GM12872 (cell line): ENCODE measurements around the gene CELF2.

Experiments used
- CTCF ChIP-seq: IDR thresholded peaks from 3 replicates; pipeline ENCODE4 v1.5.1; 2011; ENCODE audit warnings: low read depth, mild to moderate bottlenecking, low read length, moderate library complexity; ENCODE audit not compliant: insufficient read depth

Gene CELF2

GRCh38 chr10:10993785-10994184, 23.9 kb upstream of the CELF2 start:
- TF ChIP-seq CTCF: no peak

DNA sequence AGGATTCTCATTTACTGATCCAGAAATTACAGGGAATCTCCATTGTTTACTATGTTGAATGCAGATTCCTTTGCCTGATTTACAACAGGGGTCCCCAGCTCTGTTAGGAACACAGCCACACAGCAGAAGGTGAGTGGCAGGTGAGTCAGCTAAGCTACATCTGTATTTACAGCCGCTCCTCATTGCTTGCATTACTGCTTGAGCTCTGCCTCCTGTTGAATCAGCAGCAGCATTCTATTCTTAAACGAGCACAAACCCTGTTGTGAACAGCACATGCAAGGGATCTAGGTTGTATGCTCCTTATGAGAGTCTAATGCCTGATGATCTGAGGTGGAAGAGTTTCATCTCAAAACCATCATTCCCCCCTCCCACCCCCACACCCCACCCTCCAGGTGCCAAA, 23.3 kb upstream of the CELF2 start:
- no peak for TF ChIP-seq CTCF

DNA sequence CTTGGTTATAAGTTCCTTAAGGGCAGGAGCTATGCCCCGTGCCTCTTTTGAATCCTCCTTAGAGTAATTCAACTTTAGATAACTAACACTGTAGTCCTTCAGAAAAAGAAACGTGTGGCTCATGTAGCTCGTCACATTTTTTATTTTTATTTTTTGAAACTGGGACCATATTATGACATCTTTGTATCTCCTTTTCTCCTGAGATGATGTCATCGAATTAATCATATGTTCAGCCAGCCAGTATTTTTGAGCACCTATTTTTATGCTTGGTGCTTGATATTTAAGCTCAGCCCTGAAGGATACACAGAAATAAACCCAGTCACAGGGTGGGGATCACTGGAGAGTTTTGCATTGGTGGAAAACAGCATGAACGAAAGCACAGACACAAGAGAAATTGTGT, 22.6 kb upstream of the CELF2 start:
- no peak for TF ChIP-seq CTCF

- no peak for TF ChIP-seq CTCF
These were observed 20.6 kb upstream of the CELF2 start for GRCh38 chr10:10996966-10997620.

DNA sequence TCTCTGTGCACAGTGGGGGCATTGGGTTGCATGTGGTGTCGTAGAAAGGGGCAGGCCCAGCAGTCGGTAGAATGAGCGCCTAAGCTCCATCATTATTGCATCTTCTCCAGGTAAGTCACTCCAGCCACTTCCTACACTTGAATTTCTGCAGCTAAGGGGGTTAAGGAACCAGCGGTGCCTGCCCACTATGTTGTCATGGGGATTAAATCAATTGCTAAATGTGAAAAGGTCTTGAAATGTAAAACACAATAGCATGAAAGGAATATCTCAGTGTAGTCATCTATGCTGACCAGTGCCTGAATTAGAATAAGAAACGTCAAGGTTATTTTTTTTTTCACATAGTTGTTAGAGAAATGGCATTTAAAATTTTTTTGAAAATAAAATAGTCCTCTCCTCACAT, 15.2 kb upstream of the CELF2 start:
- no peak for TF ChIP-seq CTCF

DNA sequence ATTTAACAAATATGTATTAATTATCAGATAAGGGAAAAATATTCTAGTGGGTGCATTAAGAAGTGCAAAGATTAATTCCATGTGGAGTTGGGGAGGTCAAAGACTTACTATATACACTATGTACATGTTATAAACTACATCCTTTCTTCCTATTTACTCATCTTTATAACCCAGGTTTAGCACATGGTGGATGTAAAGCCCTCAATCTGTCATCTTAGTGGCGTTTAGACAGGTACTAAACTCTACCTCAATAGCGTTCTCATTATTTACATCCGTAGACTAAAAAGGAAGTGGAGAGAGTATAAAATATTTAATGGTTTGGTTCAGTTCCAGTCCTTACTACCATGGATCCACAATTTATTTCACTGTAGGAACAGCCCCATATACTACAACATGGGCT, 14.8 kb upstream of the CELF2 start:
- no peak for TF ChIP-seq CTCF

GRCh38 chr10:11003679-11004078, 14.0 kb upstream of the CELF2 start:
- no peak for TF ChIP-seq CTCF
